Endothelial cell of umbilical vein (primary cell): ENCODE measurements around the gene SPZ1. TPM values are rescaled to one million over a fixed set of nuclear protein-coding genes. Genes with fewer than 3 reads are reported as not detected.

Experiments used
- BruUV-seq: library from RNA; stranded (reverse); fragments of 400-500 nt; replicated peaks from 2 replicates; lab custom pipeline; 2021; lab: Mats Ljungman, UMichigan
- CTCF ChIA-PET: fragments of 300-600, 350-600 bp; sonication (Branson Sonifier 250); formaldehyde crosslinking; loops from one replicate; lab custom pipeline; 2021; ENCODE audit warnings: antibody characterized with exemption, inconsistent platforms; lab: Charles Lee
- POLR2A ChIA-PET: fragments of 300-600, 350-600 bp; sonication (Branson Sonifier 250); formaldehyde crosslinking; loops from one replicate; lab custom pipeline; 2021; ENCODE audit warnings: antibody characterized with exemption, inconsistent platforms; lab: Charles Lee
- DNase-seq: peaks from one replicate; pipeline ENCODE4 v3.0.0-alpha.2; 2011; ENCODE audit warnings: low read depth, low spot score
- FAIRE-seq: peaks from 2 replicates; lab custom pipeline; 2011; peaks lifted over from hg19 to GRCh38; lab: Jason Lieb, UNC
- H2AFZ ChIP-seq: 2 replicates; pipeline ENCODE4 v1.6.0; 2012; ENCODE audit warnings: low read depth, low read length, control low read depth, inconsistent platforms
- H3K27ac ChIP-seq: 2 replicates; pipeline ENCODE4 v1.5.1; 2011; ENCODE audit warnings: low read depth, mild to moderate bottlenecking, control low read depth, low read length, moderate library complexity; ENCODE audit not compliant: insufficient read depth
- H3K27me3 ChIP-seq, 2 experiments: 2 replicates each; pipeline versions ENCODE4 v1.6.0 to v1.6.1; 2011; ENCODE audit warnings: low read length in 2 of 2, mixed read lengths in 1 of 2; ENCODE audit not compliant: control insufficient read depth in 2 of 2, insufficient read depth in 2 of 2
- H3K36me3 ChIP-seq, 2 experiments: 2 replicates in 1 of 2; 3 replicates in 1 of 2; pipeline ENCODE4 v1.5.1; 2011; ENCODE audit warnings: low read length in 2 of 2, mild to moderate bottlenecking in 1 of 2, moderate library complexity in 1 of 2; ENCODE audit not compliant: control insufficient read depth in 2 of 2, insufficient read depth in 2 of 2; ENCODE audit errors: extremely low read depth in 1 of 2
- H3K4me1 ChIP-seq: 3 replicates; pipeline ENCODE4 v1.5.1; 2011; ENCODE audit warnings: mild to moderate bottlenecking, low read length; ENCODE audit not compliant: control insufficient read depth, insufficient read depth; ENCODE audit errors: extremely low read depth
- H3K4me2 ChIP-seq: 2 replicates; pipeline ENCODE4 v1.6.1; 2011; ENCODE audit warnings: low read length, control low read depth, mixed read lengths; ENCODE audit not compliant: insufficient read depth
- H3K4me3 ChIP-seq, 3 experiments: fragments of 200-600 bp in 1 of 3; sonication (generic), shearing (Covaris generic) in 1 of 3; replicated peaks in 1 of 3; 2 replicates each; pipeline ENCODE4 v1.5.1; 2011 to 2016; ENCODE audit warnings: control low read depth in 3 of 3, low read length in 3 of 3, mild to moderate bottlenecking in 2 of 3, inconsistent platforms in 1 of 3, low read depth in 1 of 3, moderate library complexity in 1 of 3; ENCODE audit not compliant: insufficient read depth in 1 of 3
- H3K79me2 ChIP-seq: 2 replicates; pipeline ENCODE4 v1.6.0; 2012; ENCODE audit warnings: low read length, inconsistent platforms; ENCODE audit not compliant: control insufficient read depth, insufficient read depth
- H3K9ac ChIP-seq: replicated peaks from 2 replicates; pipeline ENCODE3; 2011; ENCODE audit warnings: low read length, control low read depth; ENCODE audit not compliant: insufficient read depth; ENCODE audit errors: extremely low read depth
- H3K9me1 ChIP-seq: replicated peaks from 3 replicates; pipeline ENCODE4 v1.6.0; 2011; ENCODE audit warnings: mild to moderate bottlenecking, low read length; ENCODE audit not compliant: control insufficient read depth, insufficient read depth; ENCODE audit errors: extremely low read depth
- H3K9me3 ChIP-seq: replicated peaks from 2 replicates; pipeline ENCODE4 v1.5.1; 2012; ENCODE audit warnings: low read length, inconsistent platforms; ENCODE audit not compliant: control insufficient read depth, insufficient read depth
- H4K20me1 ChIP-seq: replicated peaks from 2 replicates; pipeline ENCODE3; 2011; ENCODE audit warnings: mild to moderate bottlenecking, low read length; ENCODE audit not compliant: control insufficient read depth, insufficient read depth; ENCODE audit errors: extremely low read depth
- CTCF ChIP-seq, 2 donors: IDR thresholded peaks; 1 replicate in 1 of 2; 2 replicates in 1 of 2; pipeline ENCODE4 v1.5.1; 2011; ENCODE audit warnings: low read length in 2 of 2, mild to moderate bottlenecking in 2 of 2, moderate library complexity in 2 of 2, control low read depth in 1 of 2, inconsistent platforms in 1 of 2, low read depth in 1 of 2; ENCODE audit not compliant: insufficient read depth in 1 of 2; ENCODE audit errors: extremely low read depth in 1 of 2
- EZH2 ChIP-seq: IDR thresholded peaks from 2 replicates; pipeline ENCODE4 v1.6.1; 2012; ENCODE audit warnings: borderline replicate concordance, low read depth, mild to moderate bottlenecking, moderate library complexity, low read length, inconsistent platforms; ENCODE audit not compliant: severe bottlenecking
- FOS ChIP-seq: IDR thresholded peaks from 2 replicates; pipeline ENCODE4 v1.6.1; 2011; ENCODE audit warnings: mild to moderate bottlenecking, low read length, moderate library complexity, borderline replicate concordance; ENCODE audit not compliant: insufficient read depth
- GATA2 ChIP-seq: IDR thresholded peaks from 2 replicates; pipeline ENCODE4 v1.7.0; 2011; ENCODE audit warnings: low read depth, mild to moderate bottlenecking, moderate library complexity, mixed read lengths, low read length; ENCODE audit not compliant: insufficient read length, insufficient read depth
- JUN ChIP-seq: IDR thresholded peaks from 2 replicates; pipeline ENCODE4 v1.6.1; 2011; ENCODE audit warnings: borderline replicate concordance, low read depth; ENCODE audit not compliant: insufficient read length, insufficient read depth
- MAX ChIP-seq: IDR thresholded peaks from 2 replicates; pipeline ENCODE4 v1.6.1; 2011; ENCODE audit not compliant: insufficient read depth, insufficient read length
- MYC ChIP-seq: IDR thresholded peaks from one replicate; pipeline ENCODE4 v1.6.1; 2011; ENCODE audit warnings: mild to moderate bottlenecking, low read depth, low read length
- POLR2A ChIP-seq: IDR thresholded peaks from 2 replicates; pipeline ENCODE4 v1.6.1; 2012; ENCODE audit warnings: low read depth, mild to moderate bottlenecking, control low read depth, low read length
- POLR2AphosphoS5 ChIP-seq: IDR thresholded peaks from 2 replicates; pipeline ENCODE4 v1.6.1; 2012; ENCODE audit warnings: low read depth, mild to moderate bottlenecking, control low read depth, low read length, moderate library complexity; ENCODE audit not compliant: insufficient read depth
- dilution Hi-C: fragments of 300-500 bp; cut with MboI; formaldehyde crosslinking; loops from one replicate; pipeline ENCODE4 v1.15.0; 2019; ENCODE audit warnings: low sequenced_read_pairs; ENCODE audit not compliant: extremely low pct_ligation_motif_present
- intact Hi-C: fragments of 100-400 bp; cut with micrococcal nuclease; formaldehyde crosslinking; loops from one replicate; pipeline ENCODE4 v1.10.0; 2022
- polyA plus RNA-seq, 4 experiments: library from polyadenylated mRNA; depleted of rRNA in 3 of 4; stranded (reverse) in 3 of 4; unstranded in 1 of 4; fragments of >200 nt; gene quantifications; 2 replicates each; pipeline versions ENCODE4 v1.2.1 to v1.2.3, GENCODE V29; 2011 to 2012; ENCODE audit warnings: missing spikeins in 1 of 4
- total RNA-seq: library from RNA; stranded (reverse); gene quantifications from 2 replicates; pipeline ENCODE4 v1.2.3, GENCODE V29; 2021

SPZ1 gene
- total and polyA plus RNA-seq, 2 donors (not counting 3 experiments of a cell fraction or from before 2014, with no cell fraction given): not detected

- Histone ChIP-seq H3K9ac (no peak overlapping the region), H3K27ac (no peak overlapping the region), H4K20me1 (no peaks in the 10 kb centered on the region), H2AFZ (no peak overlapping the region), H3K4me2 (no peak overlapping the region), H3K4me1 (no peaks in the 10 kb centered on the region), H3K9me3 (no peaks in the 10 kb centered on the region), H3K9me1 (no peaks in the 10 kb centered on the region), H3K27me3 (no peaks in the 10 kb centered on the region), H3K4me3 (no peak overlapping the region), H3K79me2 (no peaks in the 10 kb centered on the region), H3K36me3 (no peaks in the 10 kb centered on the region)
- intact Hi-C loops: no loop called here
- no TSS peak for BruUV-seq
- dilution Hi-C loops: no loop called here
- FAIRE-seq (no peak), DNase-seq (no peak)
- TF ChIP-seq JUN (no peak), POLR2AphosphoS5 (no peak), GATA2 (no peak), CTCF (IDR thresholded peaks at IDR 0.05; ENCODE audit: extremely low read depth in 1 of 2, insufficient read depth in 1 of 2, low read depth in 1 of 2, low read length in 2 of 2) (no peak), FOS (no peak), MAX (no peak), MYC (no peak), EZH2 (no peak), POLR2A (no peak)
- ChIA-PET CTCF (interaction anchor here (0.8 to 1.2 kb wide), 2 partner anchors 109 to 201 kb away, joined by 3 read pairs; no protein-coding TSS in a partner anchor), POLR2A (no interaction called here)
Observed at GRCh38 chr5:80284720-80285119, 35.1 kb upstream of the SPZ1 start.
